GM12878 (cell line): Measurements from ENCODE around the gene SPTBN1. TPM values are rescaled to one million over a fixed set of nuclear protein-coding genes. Genes with fewer than 3 reads are reported as not detected.

ENCODE experiments used
- ATAC-seq: fragments of 200-7000 bp; cut with Tn5 transposase; 3 replicates; pipeline ENCODE4 v1.9.1; 2020; ENCODE audit warnings: mild to moderate bottlenecking, moderate library complexity
- BruUV-seq: library from RNA; stranded (reverse); fragments of 400-500 nt; replicated peaks from 2 replicates; lab custom pipeline; 2021; lab: Mats Ljungman, UMichigan
- CTCF ChIA-PET: fragments of 300-600 bp; sonication (Branson Sonifier 250); formaldehyde crosslinking; extraction: SDS; loops from one replicate; lab custom pipeline; 2021; ENCODE audit warnings: inconsistent platforms; lab: Yijun Ruan, JAX
- POLR2A ChIA-PET: fragments of 350-600 bp; formaldehyde crosslinking; extraction: SDS; loops from one replicate; lab custom pipeline; 2021; ENCODE audit warnings: inconsistent platforms; lab: Charles Lee
- RAD21 ChIA-PET: fragments of 300-600 bp; sonication (Branson Sonifier 250); formaldehyde crosslinking; loops from one replicate; lab custom pipeline; 2023; ENCODE audit warnings: antibody characterized with exemption; ENCODE audit not compliant: unreplicated experiment; lab: Charles Lee
- SMC1A ChIA-PET: fragments of 300-600 bp; sonication (Branson Sonifier 250); formaldehyde crosslinking; loops from one replicate; lab custom pipeline; 2023; ENCODE audit not compliant: unreplicated experiment, uncharacterized antibody; lab: Charles Lee
- DNase-seq: peaks from one replicate; pipeline ENCODE4 v3.0.0-alpha.2; 2011; ENCODE audit warnings: low read depth, low spot score
- FAIRE-seq: peaks from 3 replicates; lab custom pipeline; 2011; peaks lifted over from hg19 to GRCh38; lab: Jason Lieb, UNC
- H2AFZ ChIP-seq: 2 replicates; pipeline ENCODE4 v1.6.0; 2011; ENCODE audit warnings: low read depth, low read length, control low read depth; ENCODE audit not compliant: control insufficient read depth
- H3K27ac ChIP-seq: 2 replicates; pipeline ENCODE4 v1.5.1; 2011; ENCODE audit warnings: control low read depth; ENCODE audit not compliant: control insufficient read depth, insufficient read depth
- H3K27me3 ChIP-seq, 2 experiments: replicated peaks in 1 of 2; 2 replicates each; pipeline versions ENCODE4 v1.6.0 to v1.6.1; 2011; ENCODE audit warnings: low read length in 1 of 2; ENCODE audit not compliant: control insufficient read depth in 2 of 2, insufficient read depth in 2 of 2
- H3K36me3 ChIP-seq, 2 experiments: 2 replicates each; pipeline ENCODE4 v1.5.1; 2011; ENCODE audit warnings: low read length in 1 of 2; ENCODE audit not compliant: control insufficient read depth in 2 of 2, insufficient read depth in 2 of 2
- H3K4me1 ChIP-seq: 2 replicates; pipeline ENCODE4 v1.6.1; 2011; ENCODE audit warnings: mild to moderate bottlenecking, low read length, moderate library complexity, mixed read lengths; ENCODE audit not compliant: control insufficient read depth, insufficient read depth
- H3K4me2 ChIP-seq: 2 replicates; pipeline ENCODE4 v1.6.0; 2011; ENCODE audit warnings: control low read depth; ENCODE audit not compliant: control insufficient read depth, insufficient read depth
- H3K4me3 ChIP-seq: fragments of 200-600 bp; sonication (generic); 2 replicates; pipeline ENCODE4 v1.5.1; 2016
- H3K79me2 ChIP-seq: 2 replicates; pipeline ENCODE4 v1.6.0; 2011; ENCODE audit warnings: low read length; ENCODE audit not compliant: control insufficient read depth, insufficient read depth
- H3K9ac ChIP-seq: 2 replicates; pipeline ENCODE4 v1.8.0; 2011; ENCODE audit warnings: low read length, control low read depth, mixed read lengths; ENCODE audit not compliant: control insufficient read depth, insufficient read depth
- H3K9me3 ChIP-seq: replicated peaks from 3 replicates; pipeline ENCODE4 v1.5.1; 2011; ENCODE audit warnings: mild to moderate bottlenecking, low read length; ENCODE audit not compliant: control insufficient read depth, insufficient read depth
- H4K20me1 ChIP-seq: 2 replicates; pipeline ENCODE4 v1.6.0; 2011; ENCODE audit not compliant: control insufficient read depth, insufficient read depth
- IKZF1 ChIP-seq: fragments of 450-650 bp; conservative IDR thresholded peaks from 2 replicates; pipeline ENCODE4 v1.6.1; 2017; ENCODE audit warnings: antibody characterized with exemption, mild to moderate bottlenecking
- SPI1 ChIP-seq: IDR thresholded peaks from 2 replicates; pipeline ENCODE4 v1.6.1; 2011; ENCODE audit warnings: low read depth, mild to moderate bottlenecking, low read length, moderate library complexity, borderline replicate concordance; ENCODE audit not compliant: insufficient read depth
- ZBTB40 ChIP-seq: fragments of 450-650 bp; IDR thresholded peaks from 2 replicates; pipeline ENCODE4 v1.6.1; 2016; ENCODE audit warnings: mild to moderate bottlenecking, moderate library complexity, borderline replicate concordance
- WGBS: methylation state at CpG from one replicate; pipeline ENCODE4 v1.1.6; 2016; ENCODE audit warnings: low lambda C conversion rate; ENCODE audit not compliant: insufficient replicate concordance, insufficient coverage; ENCODE audit errors: missing lambda C conversion rate; 5-methylcytosine and 5-hydroxymethylcytosine counted together
- in situ Hi-C: fragments of 300-500 bp; cut with MboI; formaldehyde crosslinking; loops from 9 replicates; pipeline ENCODE4 v1.14.3; 2018; ENCODE audit warnings: mixed read lengths
- intact Hi-C: fragments of 100-400 bp; cut with micrococcal nuclease; formaldehyde crosslinking; loops from one replicate; pipeline ENCODE4 v1.14.2; 2022; ENCODE audit not compliant: unreplicated experiment
- polyA plus RNA-seq, 11 experiments: library from polyadenylated mRNA; depleted of rRNA in 4 of 11; unstranded in 6 of 11; stranded (reverse) in 5 of 11; fragments of >200 nt; fragmentation: Nextera tagmentation in 4 of 11; fragmentation: Illumina TruSeq in 1 of 11; extraction: Ambion mirVana in 4 of 11; extraction: Trizol in 1 of 11; gene quantifications; 1 replicate in 1 of 11; 2 replicates in 10 of 11; pipeline versions ENCODE4 v1.2.1 to v1.2.3, GENCODE V29; 2011 to 2016; ENCODE audit warnings: inconsistent platforms in 2 of 11, missing spikeins in 2 of 11, low read depth in 1 of 11
- total RNA-seq, 4 experiments: library from RNA; depleted of rRNA in 3 of 4; stranded (reverse); fragments of >200 nt in 3 of 4; fragmentation: Illumina TruSeq in 1 of 4; extraction: Trizol in 1 of 4; gene quantifications; 2 replicates each; pipeline versions ENCODE4 v1.2.1 to v1.2.3, GENCODE V29; 2013 to 2021

Gene SPTBN1
- total and polyA plus RNA-seq, 10 of the 15 experiments (the other 5 are each of a cell fraction or from before 2014, with no cell fraction given): 20.6 to 154 (median 76.7) TPM

GRCh38 chr2:54650612-54651011 is 194.5 kb downstream of the SPTBN1 start:
- Histone ChIP-seq H3K4me3 (no peak overlapping the region), H3K27me3 (no peaks in the 10 kb centered on the region), H3K36me3 (peaks cover 52 to 64% of the 10 kb centered on the region in 2 experiments), H3K4me1 (no peaks in the 10 kb centered on the region), H3K9me3 (no peaks in the 10 kb centered on the region), H3K9ac (no peak overlapping the region), H3K4me2 (no peak overlapping the region), H3K79me2 (no peaks in the 10 kb centered on the region), H3K27ac (no peak overlapping the region), H2AFZ (no peak overlapping the region), H4K20me1 (no peaks in the 10 kb centered on the region)
- TF ChIP-seq SPI1: 0 out of 2 replicates have a peak, but pooled peaks have one; percentile 9
- peak; percentile 46 for TF ChIP-seq ZBTB40
- TF ChIP-seq IKZF1: no peak
- no peak for FAIRE-seq
- BruUV-seq: no TSS peak
- RAD21 ChIA-PET: no interaction called here
- POLR2A ChIA-PET: no interaction called here
- CTCF ChIA-PET: interaction anchor here (0.8 to 1.7 kb wide), 3 partner anchors 15 to 54 kb away, joined by 3 read pairs; no protein-coding TSS in a partner anchor
- 0 out of 3 replicates have a peak, but pooled peaks have one; percentile 8 for ATAC-seq
- SMC1A ChIA-PET: interaction anchor here (0.8 to 4.8 kb wide), 7 partner anchors 11 to 127 kb away, joined by 3 to 28 read pairs (median 4); no protein-coding TSS in a partner anchor
- in situ Hi-C loops: no loop called here
- DNase-seq: no peak
- 96% methylated on average over 2 of the region's 2 CpGs for WGBS
- intact Hi-C loops: no loop called here
